Activated B cell treated with CpG ODN at 0.5 μM for 24 hours (primary cell): Measurements from ENCODE around the gene RNF130. TPM values are rescaled to one million over a fixed set of nuclear protein-coding genes. Genes with fewer than 3 reads are reported as not detected.

Experiments
- ATAC-seq: fragments of 200-7000 bp; cut with Tn5 transposase; one replicate; pipeline ENCODE4 v1.10.0; 2021; ENCODE audit warnings: low read depth, mild to moderate bottlenecking, moderate library complexity
- CTCF ChIA-PET: fragments of 350-600 bp; sonication (Branson Sonifier 250); formaldehyde crosslinking; loops from one replicate; lab custom pipeline; 2021; ENCODE audit warnings: antibody characterized with exemption; lab: Charles Lee
- POLR2A ChIA-PET: fragments of 350-600 bp; sonication (Branson Sonifier 250); formaldehyde crosslinking; loops from one replicate; lab custom pipeline; 2021; ENCODE audit warnings: antibody characterized with exemption; lab: Charles Lee
- DNase-seq: peaks from one replicate; pipeline ENCODE4 v3.0.0; 2022
- H3K27ac Mint-ChIP-seq: one replicate; pipeline ENCODE4 v1.8.0; 2020; ENCODE audit warnings: mixed read lengths
- H3K27me3 Mint-ChIP-seq: one replicate; pipeline ENCODE4 v1.8.0; 2021; ENCODE audit warnings: mixed read lengths
- H3K36me3 Mint-ChIP-seq: one replicate; pipeline ENCODE4 v1.8.0; 2021; ENCODE audit warnings: low read depth, mixed read lengths
- H3K4me1 Mint-ChIP-seq: one replicate; pipeline ENCODE4 v1.8.0; 2021; ENCODE audit warnings: mixed read lengths
- H3K4me3 Mint-ChIP-seq: one replicate; pipeline ENCODE4 v1.8.0; 2020; ENCODE audit warnings: mild to moderate bottlenecking, mixed read lengths
- H3K9me3 Mint-ChIP-seq: one replicate; pipeline ENCODE4 v1.8.0; 2020; ENCODE audit warnings: mixed read lengths
- intact Hi-C: fragments of 100-400 bp; cut with micrococcal nuclease; formaldehyde crosslinking; loops from one replicate; pipeline ENCODE4 v1.15.1; 2024
- total RNA-seq: library from RNA; stranded (reverse); gene quantifications from 2 replicates; pipeline ENCODE4 v1.2.3, GENCODE V29; 2022
- TF ChIP-seq, protein P1 (sequence below): fragments of 200-600 bp; IDR thresholded peaks from one replicate; pipeline ENCODE4 v1.8.0; 2022; ENCODE audit warnings: antibody characterized with exemption, mild to moderate bottlenecking

The RNF130 gene
- total RNA-seq, 1 donor from 2014 or later: 18.5 TPM

- POLR2A ChIA-PET: interaction anchor here (0.6 to 1.1 kb wide), 4 partner anchors 54 to 87 kb away, joined by 3 to 6 read pairs (median 4); partner anchors contain the start of gene SQSTM1
- TF ChIP-seq, protein P1, sequence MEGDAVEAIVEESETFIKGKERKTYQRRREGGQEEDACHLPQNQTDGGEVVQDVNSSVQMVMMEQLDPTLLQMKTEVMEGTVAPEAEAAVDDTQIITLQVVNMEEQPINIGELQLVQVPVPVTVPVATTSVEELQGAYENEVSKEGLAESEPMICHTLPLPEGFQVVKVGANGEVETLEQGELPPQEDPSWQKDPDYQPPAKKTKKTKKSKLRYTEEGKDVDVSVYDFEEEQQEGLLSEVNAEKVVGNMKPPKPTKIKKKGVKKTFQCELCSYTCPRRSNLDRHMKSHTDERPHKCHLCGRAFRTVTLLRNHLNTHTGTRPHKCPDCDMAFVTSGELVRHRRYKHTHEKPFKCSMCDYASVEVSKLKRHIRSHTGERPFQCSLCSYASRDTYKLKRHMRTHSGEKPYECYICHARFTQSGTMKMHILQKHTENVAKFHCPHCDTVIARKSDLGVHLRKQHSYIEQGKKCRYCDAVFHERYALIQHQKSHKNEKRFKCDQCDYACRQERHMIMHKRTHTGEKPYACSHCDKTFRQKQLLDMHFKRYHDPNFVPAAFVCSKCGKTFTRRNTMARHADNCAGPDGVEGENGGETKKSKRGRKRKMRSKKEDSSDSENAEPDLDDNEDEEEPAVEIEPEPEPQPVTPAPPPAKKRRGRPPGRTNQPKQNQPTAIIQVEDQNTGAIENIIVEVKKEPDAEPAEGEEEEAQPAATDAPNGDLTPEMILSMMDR: no peak
- intact Hi-C loops: loop anchor here (1.0 to 10.0 kb wide), 9 partner anchors 49 to 213 kb away; partner anchors contain the start of genes CANX, MAML1, MRNIP and RNF130
- DNase-seq (peak; percentile 74), ATAC-seq (peak; percentile 90)
- CTCF ChIA-PET: interaction anchor here (0.7 to 2.0 kb wide), 8 partner anchors 11 to 145 kb away, joined by 3 to 11 read pairs (median 4); no protein-coding TSS in a partner anchor
- no peaks in the 10 kb centered on the region for H3K9me3 Mint-ChIP-seq
- peaks cover 15% of the 10 kb centered on the region for H3K36me3 Mint-ChIP-seq
- H3K27me3 Mint-ChIP-seq: no peaks in the 10 kb centered on the region
- H3K4me3 Mint-ChIP-seq: peak within 1 kb of the TSS; percentile 87
- H3K4me1 Mint-ChIP-seq: peaks cover 29% of the 10 kb centered on the region
- peak within 1 kb of the TSS; percentile 83 for H3K27ac Mint-ChIP-seq
Observed at GRCh38 chr5:179907556-179908324, 163.8 kb downstream of the RNF130 start, which contains the start of gene TBC1D9B. Gene TBC1D9B (minus strand): TSS chr5:179907897. CDS start chr5:179907821, 76 bp downstream.

GRCh38 chr5:179906795-179907555 lies 164.6 kb downstream of the RNF130 start:
- CTCF ChIA-PET: interaction anchor here (0.5 to 2.4 kb wide), 4 partner anchors 68 to 144 kb away, joined by 3 to 10 read pairs (median 4); no protein-coding TSS in a partner anchor
- Mint-ChIP-seq H3K27ac (peak overlapping the region; percentile 83), H3K9me3 (no peaks in the 10 kb centered on the region), H3K4me3 (peak overlapping the region; percentile 86), H3K27me3 (no peaks in the 10 kb centered on the region), H3K4me1 (peaks cover 29% of the 10 kb centered on the region), H3K36me3 (peaks cover 20% of the 10 kb centered on the region)
- ATAC-seq (no peak), DNase-seq (no peak)
- POLR2A ChIA-PET: interaction anchor here (0.8 to 1.4 kb wide), 5 partner anchors 10 to 86 kb away, joined by 3 to 6 read pairs (median 3); partner anchors contain the start of genes MRNIP and SQSTM1
- intact Hi-C loops: loop anchor here (1.0 to 10.0 kb wide), 6 partner anchors 48 to 212 kb away; partner anchors contain the start of genes CANX, MAML1, MRNIP and SQSTM1
- TF ChIP-seq, protein P1: no peak

DNA sequence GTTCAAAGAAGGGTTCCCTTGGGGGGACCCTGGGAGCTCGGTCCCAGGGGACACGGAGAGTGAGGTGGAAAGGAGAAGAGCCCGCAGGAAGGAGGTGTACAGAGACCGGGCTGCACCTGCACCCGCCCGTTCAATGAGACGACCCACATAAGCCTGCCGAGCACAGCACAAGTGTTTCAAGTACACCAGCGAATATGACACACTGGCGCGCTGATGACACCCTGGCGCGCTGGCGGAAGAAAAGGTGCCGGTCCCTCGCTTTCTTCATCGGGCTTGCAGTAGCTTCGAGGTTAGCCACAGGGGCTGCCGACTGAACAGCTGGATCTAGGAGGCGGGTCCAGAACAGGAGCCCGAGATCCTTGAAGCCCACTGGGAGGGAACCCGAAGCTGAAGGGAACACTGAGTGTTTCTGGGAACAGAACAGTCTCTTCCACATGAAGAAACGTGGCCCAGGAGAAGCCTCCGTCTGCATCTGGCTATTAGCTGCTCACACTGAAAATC lies 165.2 kb downstream of the RNF130 start:
- ChIA-PET CTCF (interaction anchor here (0.5 to 2.4 kb wide), 4 partner anchors 69 to 143 kb away, joined by 3 to 10 read pairs (median 4); no protein-coding TSS in a partner anchor), POLR2A (interaction anchor here (0.8 to 1.4 kb wide), 5 partner anchors 11 to 86 kb away, joined by 3 to 6 read pairs (median 3); partner anchors contain the start of genes MRNIP and SQSTM1)
- TF ChIP-seq, protein P1: no peak
- ATAC-seq (no peak), DNase-seq (no peak)
- H3K9me3 Mint-ChIP-seq: no peaks in the 10 kb centered on the region
- H3K27me3 Mint-ChIP-seq: no peaks in the 10 kb centered on the region
- peaks cover 24% of the 10 kb centered on the region for H3K36me3 Mint-ChIP-seq
- peak overlapping the region; percentile 83 for H3K27ac Mint-ChIP-seq
- H3K4me1 Mint-ChIP-seq: peaks cover 29% of the 10 kb centered on the region
- H3K4me3 Mint-ChIP-seq: peak overlapping the region; percentile 86
- intact Hi-C loops: loop anchor here (2.0 to 10.0 kb wide), 4 partner anchors 48 to 212 kb away; partner anchors contain the start of genes CANX, MRNIP and SQSTM1

DNA sequence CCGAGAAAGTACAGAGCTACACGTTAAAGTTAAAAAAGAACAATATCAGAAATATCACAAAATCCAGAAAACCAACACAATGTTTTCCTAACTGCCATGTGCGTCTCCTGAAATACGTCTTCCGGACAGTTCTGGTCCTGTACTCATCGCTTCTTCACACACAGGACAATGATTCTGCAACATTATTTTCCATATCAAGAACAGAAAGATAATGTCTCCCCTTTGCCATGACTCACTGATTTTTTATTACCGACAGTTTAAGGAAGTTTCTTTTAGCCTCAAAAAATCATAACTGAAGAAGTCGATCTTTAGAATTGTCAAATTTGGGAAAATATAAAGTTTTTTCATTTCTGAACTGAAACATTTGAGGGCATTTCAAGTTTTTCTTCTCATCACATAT lies 166.4 kb downstream of the RNF130 start:
- peaks cover 29% of the 10 kb centered on the region for H3K4me1 Mint-ChIP-seq
- H3K27ac Mint-ChIP-seq: no peak overlapping the region
- H3K27me3 Mint-ChIP-seq: no peaks in the 10 kb centered on the region
- H3K36me3 Mint-ChIP-seq: peaks cover 34% of the 10 kb centered on the region
- POLR2A ChIA-PET: interaction anchor here (1.0 kb wide), 1 partner anchor 70 kb away, joined by 3 read pairs; no protein-coding TSS in a partner anchor
- ATAC-seq (no peak), DNase-seq (no peak)
- intact Hi-C loops: loop anchor here (5.0 to 10.0 kb wide), 3 partner anchors 83 to 210 kb away; partner anchors contain the start of genes CANX and SQSTM1
- H3K9me3 Mint-ChIP-seq: no peaks in the 10 kb centered on the region
- TF ChIP-seq, protein P1: no peak
- no peak overlapping the region for H3K4me3 Mint-ChIP-seq
- CTCF ChIA-PET: interaction anchor here (2.4 kb wide), 1 partner anchor 70 kb away, joined by 10 read pairs; no protein-coding TSS in a partner anchor

Other genes with a start within 250 kb of the RNF130 start
- 54.6 and 70.0 TPM in 2 replicates for gene MRNIP, start 212.9 kb downstream of the RNF130 start, total RNA-seq
- 111 and 117 TPM in 2 replicates for gene TBC1D9B, start 163.9 kb downstream of the RNF130 start, total RNA-seq
- not detected in 2 replicates for gene RASGEF1C, start 137.5 kb upstream of the RNF130 start, total RNA-seq
- 26.9 and 30.3 TPM in 2 replicates for gene MAPK9, start 220.3 kb upstream of the RNF130 start, total RNA-seq